Measurements from ENCODE around the gene NKPD1.

The NKPD1 gene

DNA sequence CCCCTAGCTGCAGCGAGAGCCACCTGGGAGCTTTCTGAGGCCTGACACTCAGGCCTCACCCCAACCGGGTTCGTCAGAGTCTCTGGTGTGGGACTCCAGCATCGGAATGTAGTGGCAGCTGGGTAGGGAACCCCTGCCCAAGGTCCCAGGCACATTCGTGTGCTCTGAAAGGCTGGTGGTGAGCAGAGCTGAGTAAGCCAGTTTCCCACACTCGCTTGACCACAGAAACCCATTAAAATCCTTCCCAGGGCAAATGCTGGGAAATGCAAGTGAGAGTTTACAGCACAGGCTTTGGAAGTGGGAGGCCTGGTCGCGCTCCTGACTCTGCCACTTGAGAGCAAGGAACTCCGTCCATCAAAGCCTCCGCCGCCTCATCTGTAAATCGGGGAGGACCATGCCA, 13.0 kb upstream of the NKPD1 start:
- DNase-seq (ENCODE audit: low read depth in 4 of 4, low spot score in 1 of 4), result no peak

DNA sequence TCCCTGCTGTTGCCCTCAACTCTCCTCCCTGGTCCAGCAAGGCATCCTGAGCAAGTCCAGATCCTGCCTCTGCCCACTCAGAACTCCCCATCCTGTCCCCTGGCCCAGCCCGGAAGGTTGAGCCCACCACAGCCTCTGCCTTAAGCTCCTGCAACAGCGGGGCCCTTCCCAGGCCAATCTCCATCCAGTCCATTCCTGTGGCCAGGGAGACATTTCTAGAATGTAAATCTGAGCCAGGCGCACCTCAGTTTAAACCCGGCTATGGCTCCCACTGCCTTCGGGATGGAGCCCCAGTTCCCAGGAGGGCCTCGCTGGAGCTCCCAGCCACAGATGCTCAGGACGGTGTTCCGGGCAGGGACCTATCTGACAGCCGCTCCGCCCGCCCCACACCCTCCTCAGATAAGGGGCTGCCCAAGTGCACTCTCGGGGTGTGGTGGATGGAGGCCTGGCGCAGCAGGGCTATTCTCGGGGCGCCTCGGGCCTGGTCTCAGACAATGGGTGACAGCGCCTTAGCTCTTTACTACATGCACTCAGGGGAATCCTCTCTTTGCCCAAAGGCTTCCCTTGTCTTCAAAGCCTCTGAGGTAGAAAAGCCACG, 11.9 kb upstream of the NKPD1 start:
- no peak for DNase-seq (ENCODE audit: low read depth in 4 of 4, low spot score in 1 of 4)

GRCh38 chr19:45172173-45172572, 11.4 kb upstream of the NKPD1 start:
- DNase-seq (ENCODE audit: low read depth in 4 of 4, low spot score in 1 of 4), result no peak

DNA sequence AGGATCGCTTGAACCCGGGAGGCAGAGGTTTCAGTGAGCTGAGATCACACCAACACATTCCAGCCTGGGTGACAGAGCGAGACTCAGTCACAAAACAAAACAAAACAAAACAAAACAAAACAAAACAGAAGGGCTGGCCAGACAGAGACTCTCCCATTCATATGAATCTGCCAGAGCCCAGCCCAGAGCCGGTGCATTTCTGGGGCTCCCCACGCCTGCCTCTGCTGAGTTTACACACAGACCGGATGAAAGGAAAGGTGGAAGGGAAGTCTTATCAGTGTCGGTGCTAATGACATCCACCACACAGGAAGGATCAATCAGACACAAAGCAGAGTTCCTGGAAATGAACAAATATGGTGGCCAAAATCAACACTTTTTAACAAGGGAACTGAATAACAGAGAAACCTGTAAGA, 10.4 kb upstream of the NKPD1 start:
- DNase-seq (ENCODE audit: low read depth in 4 of 4, low spot score in 1 of 4), result no peak

GRCh38 chr19:45170146-45171106, 9.6 kb upstream of the NKPD1 start:
- DNase-seq (ENCODE audit: low read depth in 4 of 4, low spot score in 1 of 4), result no peak

- no peak for DNase-seq (ENCODE audit: low read depth in 4 of 4, low spot score in 1 of 4)
Observed at GRCh38 chr19:45169602-45170001, 8.8 kb upstream of the NKPD1 start.

- no peak for DNase-seq (ENCODE audit: low read depth in 4 of 4, low spot score in 1 of 4)
Observed at GRCh38 chr19:45168767-45169351, 8.1 kb upstream of the NKPD1 start.

GRCh38 chr19:45166723-45167252, 6.0 kb upstream of the NKPD1 start:
- DNase-seq (ENCODE audit: low read depth in 4 of 4, low spot score in 1 of 4), result no peak

DNA sequence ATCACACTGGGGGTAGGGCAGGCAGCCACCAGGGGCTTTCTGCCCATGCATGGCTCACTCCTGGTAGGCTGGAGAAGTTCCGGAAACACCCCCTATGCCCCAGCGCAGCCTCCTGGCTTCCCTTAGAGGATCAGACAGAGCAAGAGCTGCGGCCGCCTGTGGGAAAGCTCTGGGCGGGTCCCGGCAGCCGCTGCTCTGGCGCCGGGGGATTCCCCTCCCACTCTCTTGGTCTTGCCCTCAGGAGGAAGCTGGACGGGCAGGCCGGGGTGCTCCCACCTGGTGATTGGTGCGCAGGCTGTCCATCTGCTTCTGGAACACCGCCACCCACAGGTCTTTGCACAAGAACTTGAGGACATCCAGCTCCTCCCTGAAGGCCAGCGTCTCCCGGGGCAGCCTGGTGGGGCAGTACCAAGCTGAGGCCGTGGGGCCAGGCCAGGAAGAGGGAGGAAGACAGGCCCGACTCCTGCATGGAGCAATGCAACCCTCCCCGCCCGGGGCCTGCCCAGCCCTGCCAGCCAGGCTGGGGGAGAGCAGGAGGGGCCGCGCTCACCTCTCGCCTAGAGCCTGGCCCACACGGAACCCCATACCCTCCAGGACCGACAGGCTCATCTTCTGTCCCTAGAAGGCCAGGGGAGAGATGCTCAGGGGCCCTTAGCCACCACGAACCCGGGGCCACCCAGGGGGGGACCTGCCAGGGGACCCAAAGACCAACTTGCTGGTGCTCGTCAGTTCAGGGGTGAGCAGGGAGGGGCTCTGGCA, 4.0 kb upstream of the NKPD1 start:
- peak in 2 of 4 experiments; percentile 42 to 54 for DNase-seq (ENCODE audit: low read depth in 4 of 4, low spot score in 1 of 4)

DNA sequence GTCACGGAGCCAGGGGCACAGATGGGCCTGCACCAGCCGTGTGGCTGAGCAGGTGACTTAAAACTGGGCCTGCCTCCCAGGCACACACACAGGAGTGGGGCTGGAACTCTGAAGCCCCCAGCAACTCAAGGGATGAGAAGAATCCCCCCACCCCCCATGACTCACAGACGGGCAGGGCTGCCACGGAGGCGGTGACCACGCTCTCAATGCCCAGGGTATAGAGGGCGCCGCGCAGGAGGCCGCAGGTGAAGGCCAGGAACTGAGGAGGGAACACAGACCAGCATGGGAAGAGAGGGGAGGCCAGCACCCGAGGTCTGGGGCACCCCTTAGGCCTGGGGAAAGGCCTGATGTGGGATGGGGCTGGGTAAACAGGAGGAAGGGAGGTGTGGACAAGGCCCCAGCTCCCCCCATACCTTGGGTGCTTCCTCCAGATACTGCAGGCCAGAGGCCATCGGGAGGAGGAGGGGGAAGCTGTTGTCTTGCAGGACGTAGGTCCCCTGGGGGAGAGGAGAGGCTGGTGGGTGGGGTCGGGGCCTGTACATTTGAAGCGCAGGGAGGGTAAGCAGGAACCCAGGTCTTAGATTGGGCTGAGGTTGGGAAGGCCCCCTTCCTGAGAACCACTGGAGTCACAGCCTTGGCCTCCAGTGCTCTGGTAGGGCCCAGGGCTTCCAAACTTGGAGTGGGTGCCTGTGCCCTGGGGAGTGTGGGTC, 3.1 kb upstream of the NKPD1 start:
- no peak for DNase-seq (ENCODE audit: low read depth in 4 of 4, low spot score in 1 of 4)

DNA sequence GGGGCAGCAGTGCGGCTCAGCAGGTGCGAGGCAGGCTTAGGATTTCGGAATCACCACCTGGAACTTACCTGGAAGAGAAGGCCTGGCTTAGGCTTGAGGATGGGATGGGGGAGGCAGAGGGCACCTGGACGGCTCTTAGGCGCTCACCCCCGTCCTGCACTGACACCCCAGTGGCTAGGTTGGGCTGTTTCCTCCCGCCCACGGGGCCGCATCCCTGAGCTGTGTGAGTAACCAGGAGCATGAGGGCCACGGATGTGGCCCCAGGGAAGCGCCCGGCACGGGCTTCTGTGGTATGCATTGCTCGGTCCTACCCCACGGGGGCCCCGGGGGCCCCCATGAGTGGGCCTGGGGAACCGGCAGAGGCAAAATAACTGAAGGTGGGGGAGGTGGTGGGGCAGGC, 2.4 kb upstream of the NKPD1 start:
- DNase-seq (ENCODE audit: low read depth in 4 of 4, low spot score in 1 of 4), result no peak

GRCh38 chr19:45162608-45163143, 1.9 kb upstream of the NKPD1 start:
- no peak for DNase-seq (ENCODE audit: low read depth in 4 of 4, low spot score in 1 of 4)

DNA sequence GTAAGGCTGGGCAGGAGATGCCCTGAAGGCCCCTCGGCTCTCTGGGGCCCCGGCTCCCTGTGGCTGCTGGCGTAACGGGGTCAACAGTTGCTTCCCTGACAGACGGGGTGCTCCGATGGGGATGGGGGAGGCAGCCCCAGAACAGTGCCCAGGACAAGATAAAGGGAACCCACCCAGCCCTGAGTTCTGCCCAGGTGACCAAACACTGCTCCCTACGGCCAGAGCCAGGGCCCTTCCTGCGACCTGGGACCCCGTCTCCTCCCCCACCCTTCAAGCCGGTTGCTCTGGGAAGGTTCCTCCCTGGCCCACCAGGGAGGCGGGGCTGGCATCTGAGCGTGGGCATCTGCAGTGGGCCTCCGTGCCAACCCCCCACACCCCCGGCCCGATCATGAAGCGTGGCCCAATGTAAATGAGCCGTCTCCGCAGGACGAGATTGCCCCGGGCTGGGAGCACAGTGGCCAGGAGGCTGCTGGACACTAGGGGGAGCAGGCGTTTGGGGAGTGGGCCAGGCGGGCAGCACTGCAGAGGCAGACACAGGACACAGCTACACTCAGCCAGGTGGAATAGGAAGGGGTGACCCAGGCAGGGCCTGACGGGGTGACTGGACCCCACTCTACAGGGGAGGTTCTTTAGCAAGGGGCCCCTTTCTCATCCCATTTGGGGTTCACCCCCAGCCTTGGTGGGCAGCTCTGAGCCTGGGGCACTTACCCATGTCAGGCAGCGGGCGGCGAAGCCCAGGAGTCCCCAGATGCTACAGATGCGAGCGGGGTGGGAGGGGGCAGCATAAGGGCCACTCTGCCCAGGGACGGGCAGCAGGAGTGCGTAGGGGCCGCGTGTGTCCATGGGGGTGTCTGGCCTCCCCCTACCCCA, 1.2 kb upstream of the NKPD1 start:
- DNase-seq (ENCODE audit: low read depth in 4 of 4, low spot score in 1 of 4), result no peak

DNA sequence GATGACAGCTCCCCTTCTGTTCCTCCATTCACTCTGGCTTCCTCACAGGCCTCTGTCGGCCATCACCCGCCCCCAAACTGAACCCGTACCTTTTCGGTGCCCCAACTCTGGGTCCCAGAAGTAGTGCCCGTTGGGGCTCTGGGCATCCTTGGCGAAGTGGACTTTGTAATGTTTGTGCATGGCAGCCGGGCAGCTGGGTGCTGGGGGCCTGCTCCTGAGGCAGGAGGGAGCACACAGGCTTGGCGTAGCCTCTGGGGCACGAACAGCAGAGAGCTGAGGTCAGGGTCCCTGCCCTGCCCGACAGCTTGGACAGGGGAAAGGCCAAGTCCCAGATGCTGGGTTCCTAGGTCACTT, 834 bp downstream of the NKPD1 start:
- no peak for DNase-seq (ENCODE audit: low read depth in 4 of 4, low spot score in 1 of 4)

GRCh38 chr19:45159210-45159970, 1.4 kb downstream of the NKPD1 start:
- DNase-seq (ENCODE audit: low read depth in 4 of 4, low spot score in 1 of 4), result no peak

GRCh38 chr19:45158503-45159209, 2.1 kb downstream of the NKPD1 start:
- no peak for DNase-seq (ENCODE audit: low read depth in 4 of 4, low spot score in 1 of 4)

- DNase-seq (ENCODE audit: low read depth in 4 of 4, low spot score in 1 of 4), result no peak
Observed at GRCh38 chr19:45156751-45157150, 4.0 kb downstream of the NKPD1 start.

GRCh38 chr19:45156011-45156630, 4.7 kb downstream of the NKPD1 start:
- DNase-seq (ENCODE audit: low read depth in 4 of 4, low spot score in 1 of 4), result no peak
